SH-SY5Y (cell line): Measurements from ENCODE around the gene CNTNAP5.

Experiments
- GATA2 ChIP-seq: IDR thresholded peaks from 2 replicates; pipeline ENCODE4 v1.6.1; 2011; ENCODE audit warnings: mild to moderate bottlenecking, low read depth, low read length
- GATA3 ChIP-seq: IDR thresholded peaks from 2 replicates; pipeline ENCODE4 v1.6.1; 2011; ENCODE audit warnings: low read depth, mild to moderate bottlenecking, low read length, moderate library complexity

CNTNAP5 gene

GRCh38 chr2:124246170-124246569 lies 221.1 kb downstream of the CNTNAP5 start:
- no peak for TF ChIP-seq GATA3
- no peak for TF ChIP-seq GATA2

GRCh38 chr2:124248386-124248785 lies 223.3 kb downstream of the CNTNAP5 start:
- TF ChIP-seq GATA2, result no peak
- no peak for TF ChIP-seq GATA3

DNA sequence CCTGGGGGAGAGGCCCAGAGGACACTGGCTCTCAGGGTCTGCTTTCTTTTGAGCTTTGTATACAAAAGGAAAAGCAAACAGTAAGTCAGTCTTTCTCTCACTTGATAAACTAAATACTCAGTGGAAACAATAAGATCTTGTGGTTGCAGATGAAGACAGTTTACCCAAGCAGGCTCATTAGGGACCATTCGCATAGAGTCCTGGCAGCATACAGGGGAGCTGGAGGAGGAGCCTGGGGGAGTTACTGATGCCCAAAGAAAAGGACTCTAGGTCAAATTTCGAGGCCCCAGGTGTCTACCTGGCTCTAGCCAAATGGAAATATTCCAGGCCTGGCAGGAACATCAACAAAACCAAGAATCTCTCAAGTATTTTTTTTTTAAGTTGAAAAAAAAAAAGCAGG lies 225.3 kb downstream of the CNTNAP5 start:
- TF ChIP-seq GATA2 (no peak), GATA3 (no peak)

- TF ChIP-seq GATA3 (no peak), GATA2 (no peak)
Observed at GRCh38 chr2:124254621-124255020, 229.5 kb downstream of the CNTNAP5 start.

GRCh38 chr2:124257120-124257519 lies 232.0 kb downstream of the CNTNAP5 start:
- TF ChIP-seq GATA3, result no peak
- no peak for TF ChIP-seq GATA2

GRCh38 chr2:124258140-124258880 lies 233.2 kb downstream of the CNTNAP5 start:
- TF ChIP-seq GATA2, result no peak

- no peak for TF ChIP-seq GATA3
Observed at GRCh38 chr2:124261456-124261855, 236.4 kb downstream of the CNTNAP5 start.

GRCh38 chr2:124264551-124265091 lies 239.5 kb downstream of the CNTNAP5 start:
- no peak for TF ChIP-seq GATA2
- no peak for TF ChIP-seq GATA3

- TF ChIP-seq GATA2 (no peak), GATA3 (no peak)
Observed at GRCh38 chr2:124267794-124268193, 242.7 kb downstream of the CNTNAP5 start.

GRCh38 chr2:124269348-124269747 lies 244.3 kb downstream of the CNTNAP5 start:
- 0 out of 2 replicates have a peak, but pooled peaks have one; percentile 14 for TF ChIP-seq GATA2
- TF ChIP-seq GATA3, result no peak

DNA sequence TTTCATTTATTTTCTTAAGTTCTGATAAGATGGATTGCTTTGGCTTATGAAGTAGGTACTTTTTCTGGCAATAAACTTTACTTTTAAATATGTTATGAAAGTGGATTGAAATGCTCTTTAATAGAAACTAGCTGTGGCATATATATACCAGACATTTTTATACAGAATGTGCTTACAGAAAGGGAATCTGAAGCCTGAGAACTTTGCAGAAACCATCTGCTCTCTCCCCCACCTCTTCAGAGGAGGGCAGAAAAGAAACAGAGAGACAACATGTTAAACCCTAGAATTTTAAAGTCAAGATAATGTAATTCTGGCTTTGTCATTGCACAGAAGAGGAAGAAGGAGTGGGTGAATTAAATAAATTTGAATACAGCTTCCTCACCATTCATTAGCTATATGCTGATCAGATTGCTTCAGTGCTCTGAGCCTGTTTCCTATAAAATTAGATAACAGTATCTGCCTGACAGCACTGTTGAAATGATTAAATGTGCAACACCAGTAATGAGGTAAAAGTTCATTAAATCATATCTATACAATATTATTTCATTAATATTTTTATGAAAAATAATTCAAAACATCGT lies 247.3 kb downstream of the CNTNAP5 start:
- TF ChIP-seq GATA3 (no peak), GATA2 (no peak)

GRCh38 chr2:124281541-124281940 lies 256.5 kb downstream of the CNTNAP5 start:
- TF ChIP-seq GATA2 (no peak), GATA3 (no peak)

- no peak for TF ChIP-seq GATA3
- TF ChIP-seq GATA2, result no peak
Observed at GRCh38 chr2:124283096-124283495, 258.0 kb downstream of the CNTNAP5 start.

- TF ChIP-seq GATA3 (no peak), GATA2 (no peak)
Observed at GRCh38 chr2:124286089-124286783, 261.1 kb downstream of the CNTNAP5 start.

- TF ChIP-seq GATA3, result no peak
- no peak for TF ChIP-seq GATA2
Observed at GRCh38 chr2:124289060-124289459, 264.0 kb downstream of the CNTNAP5 start.

GRCh38 chr2:124289615-124290014 lies 264.5 kb downstream of the CNTNAP5 start:
- TF ChIP-seq GATA3, result no peak
- no peak for TF ChIP-seq GATA2
